Mesendoderm (in vitro differentiated cells): ENCODE data around the gene TMCC1.

Experiments
- DNase-seq: peaks from one replicate; pipeline ENCODE4 v3.0.0; 2013
- H2AK5ac ChIP-seq: 2 replicates; pipeline ENCODE4 v1.6.1; 2013; ENCODE audit warnings: low read length, inconsistent platforms
- H2BK120ac ChIP-seq: 2 replicates; pipeline ENCODE4 v1.6.1; 2013; ENCODE audit warnings: low read depth, mild to moderate bottlenecking, low read length, moderate library complexity, mixed read lengths
- H2BK15ac ChIP-seq: replicated peaks from 2 replicates; pipeline ENCODE4 v1.6.1; 2013; ENCODE audit warnings: low read depth, mild to moderate bottlenecking, moderate library complexity
- H2BK5ac ChIP-seq: 2 replicates; pipeline ENCODE4 v1.6.1; 2013; ENCODE audit warnings: low read length, inconsistent platforms
- H3K18ac ChIP-seq: 2 replicates; pipeline ENCODE4 v1.6.1; 2013; ENCODE audit warnings: mild to moderate bottlenecking, low read length, mixed read lengths
- H3K23ac ChIP-seq: one replicate; pipeline ENCODE4 v1.6.1; 2013; ENCODE audit warnings: low read length
- H3K27ac ChIP-seq: 2 replicates; pipeline ENCODE4 v1.5.1; 2013; ENCODE audit warnings: low read depth, mild to moderate bottlenecking, inconsistent platforms, low read length, moderate library complexity
- H3K27me3 ChIP-seq: 2 replicates; pipeline ENCODE4 v1.6.1; 2013; ENCODE audit warnings: low read length, control low read depth, mild to moderate bottlenecking, inconsistent platforms; ENCODE audit not compliant: insufficient read depth, poor library complexity
- H3K36me3 ChIP-seq: 2 replicates; pipeline ENCODE4 v1.6.1; 2013; ENCODE audit warnings: low read length, inconsistent platforms; ENCODE audit not compliant: control insufficient read depth, insufficient read depth
- H3K4ac ChIP-seq: one replicate; pipeline ENCODE4 v1.6.1; 2013; ENCODE audit warnings: low read depth, mild to moderate bottlenecking, low read length, moderate library complexity
- H3K4me1 ChIP-seq: 2 replicates; pipeline ENCODE4 v1.6.1; 2013; ENCODE audit warnings: low read depth, low read length, inconsistent platforms; ENCODE audit not compliant: control insufficient read depth
- H3K4me2 ChIP-seq: 2 replicates; pipeline ENCODE4 v1.6.1; 2013; ENCODE audit warnings: low read length
- H3K4me3 ChIP-seq: 2 replicates; pipeline ENCODE4 v1.5.1; 2013; ENCODE audit warnings: mild to moderate bottlenecking, low read length
- H3K56ac ChIP-seq: one replicate; pipeline ENCODE4 v1.6.1; 2013; ENCODE audit warnings: low read length
- H3K79me1 ChIP-seq: 2 replicates; pipeline ENCODE4 v1.6.1; 2013; ENCODE audit warnings: low read length, inconsistent platforms
- H3K79me2 ChIP-seq: 2 replicates; pipeline ENCODE4 v1.6.1; 2013; ENCODE audit warnings: mild to moderate bottlenecking, low read length; ENCODE audit not compliant: control insufficient read depth, insufficient read depth
- H3K9ac ChIP-seq: 2 replicates; pipeline ENCODE4 v1.6.1; 2013; ENCODE audit warnings: low read length, inconsistent platforms
- H4K5ac ChIP-seq: one replicate; pipeline ENCODE4 v1.6.1; 2013; ENCODE audit warnings: low read length
- H4K8ac ChIP-seq: one replicate; pipeline ENCODE4 v1.6.1; 2013; ENCODE audit warnings: low read depth, mild to moderate bottlenecking, control low read depth, low read length, moderate library complexity
- WGBS: extraction: QIAGEN DNeasy Blood & Tissue Kit; methylation state at CpG from one replicate; pipeline ENCODE4 v1.1.7; 2013; ENCODE audit warnings: low lambda C conversion rate, missing lambda C conversion rate; ENCODE audit not compliant: insufficient coverage; ENCODE audit errors: extremely low coverage; 5-methylcytosine and 5-hydroxymethylcytosine counted together

Gene TMCC1

DNA sequence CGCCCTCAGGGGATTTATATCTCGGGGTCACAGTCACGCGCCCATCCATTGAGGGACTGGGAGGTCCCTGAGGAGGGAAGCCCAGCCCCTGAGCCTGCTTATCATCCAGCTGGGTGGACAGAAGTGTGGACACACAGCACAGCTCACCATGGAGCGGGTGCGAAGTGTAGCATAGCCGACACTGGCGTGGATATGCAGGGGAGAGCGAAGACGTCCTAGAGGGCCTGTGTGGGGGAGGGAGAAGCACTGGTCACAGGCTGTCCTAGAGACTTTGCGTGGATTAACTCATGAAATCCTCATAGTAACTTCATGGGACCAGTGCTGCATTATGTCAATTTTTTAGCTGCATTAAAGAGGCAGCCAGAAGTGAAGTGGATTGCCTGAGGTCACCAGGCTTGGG is 261.0 kb downstream of the TMCC1 start:
- WGBS: no CpG with 5 or more reads among the region's 11 CpGs
- H2AK5ac ChIP-seq: peak overlapping the region; percentile 37
- no peak overlapping the region for H3K27ac ChIP-seq
- no peaks in the 10 kb centered on the region for H3K36me3 ChIP-seq
- H2BK120ac ChIP-seq: no peak overlapping the region
- H3K4me3 ChIP-seq: no peak overlapping the region
- no peak overlapping the region for H3K4me2 ChIP-seq
- no peak overlapping the region for H2BK5ac ChIP-seq
- H3K79me1 ChIP-seq: no peaks in the 10 kb centered on the region
- no peak overlapping the region for H3K23ac ChIP-seq
- DNase-seq: no peak
- H3K27me3 ChIP-seq: no peaks in the 10 kb centered on the region
- H2BK15ac ChIP-seq: no peak overlapping the region
- peak overlapping the region; percentile 54 for H3K56ac ChIP-seq
- no peak overlapping the region for H3K18ac ChIP-seq
- H3K4ac ChIP-seq: no peak overlapping the region
- no peak overlapping the region for H3K9ac ChIP-seq
- no peak overlapping the region for H4K8ac ChIP-seq
- no peak overlapping the region for H4K5ac ChIP-seq
- H3K79me2 ChIP-seq: no peaks in the 10 kb centered on the region
- H3K4me1 ChIP-seq: peaks cover 2% of the 10 kb centered on the region

DNA sequence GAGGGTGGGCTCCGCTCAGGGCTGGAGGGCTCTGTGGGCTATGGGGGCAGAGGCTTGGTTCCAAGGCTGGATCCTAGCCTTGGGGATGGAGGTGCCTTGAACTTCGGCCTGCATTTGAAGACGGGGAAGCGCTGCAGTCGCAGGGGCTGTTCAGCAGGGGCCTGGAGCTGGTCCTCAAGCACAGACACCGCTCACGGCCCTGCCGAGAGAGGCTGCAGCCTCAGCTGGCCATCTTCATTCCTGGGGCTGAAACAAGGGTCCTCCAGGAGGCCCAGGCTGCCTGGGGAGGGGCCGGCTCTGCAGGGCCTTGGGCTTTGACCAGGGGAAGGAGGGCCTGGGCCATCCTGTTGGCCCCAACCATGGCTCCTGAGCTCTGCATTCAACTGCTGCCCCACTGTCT is 261.5 kb downstream of the TMCC1 start:
- Histone ChIP-seq H3K79me2 (no peaks in the 10 kb centered on the region), H4K8ac (no peak overlapping the region), H4K5ac (no peak overlapping the region), H3K4ac (no peak overlapping the region), H3K36me3 (no peaks in the 10 kb centered on the region), H2BK15ac (no peak overlapping the region), H3K27ac (no peak overlapping the region), H3K56ac (peak overlapping the region; percentile 17), H3K4me2 (no peak overlapping the region), H3K79me1 (no peaks in the 10 kb centered on the region), H2AK5ac (no peak overlapping the region), H3K18ac (no peak overlapping the region), H2BK5ac (no peak overlapping the region), H3K27me3 (no peaks in the 10 kb centered on the region), H3K4me3 (no peak overlapping the region), H3K23ac (no peak overlapping the region), H3K9ac (no peak overlapping the region), H3K4me1 (peaks cover 2% of the 10 kb centered on the region), H2BK120ac (no peak overlapping the region)
- no CpG with 5 or more reads among the region's 9 CpGs for WGBS
- no peak for DNase-seq

DNA sequence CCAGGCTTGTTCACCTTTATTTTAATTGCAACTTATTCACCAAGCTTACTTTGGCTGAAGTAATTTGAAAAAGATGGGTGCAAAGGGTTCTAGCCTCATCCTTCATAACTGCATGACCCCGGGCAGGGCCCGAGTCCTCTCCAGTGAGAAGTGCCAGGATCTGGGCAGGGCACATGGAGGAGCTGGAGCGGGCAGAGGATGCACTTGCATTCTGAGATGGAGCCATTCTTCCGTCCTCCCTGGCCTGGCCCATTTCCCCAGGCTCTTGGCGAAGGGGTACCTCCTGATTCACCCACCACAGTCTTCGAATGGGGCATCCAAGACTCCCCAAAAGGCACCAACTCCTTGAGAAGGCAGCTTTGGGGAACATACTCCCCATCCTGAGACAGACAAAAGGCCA is 264.5 kb downstream of the TMCC1 start:
- no peaks in the 10 kb centered on the region for H3K27me3 ChIP-seq
- no CpG with 5 or more reads among the region's 6 CpGs for WGBS
- H3K36me3 ChIP-seq: no peaks in the 10 kb centered on the region
- no peak overlapping the region for H3K23ac ChIP-seq
- no peak overlapping the region for H3K18ac ChIP-seq
- no peak overlapping the region for H3K56ac ChIP-seq
- no peak overlapping the region for H2BK5ac ChIP-seq
- no peaks in the 10 kb centered on the region for H3K79me1 ChIP-seq
- H3K4me3 ChIP-seq: no peak overlapping the region
- no peak overlapping the region for H3K27ac ChIP-seq
- no peak overlapping the region for H4K5ac ChIP-seq
- H2BK120ac ChIP-seq: no peak overlapping the region
- no peak overlapping the region for H2BK15ac ChIP-seq
- no peaks in the 10 kb centered on the region for H3K79me2 ChIP-seq
- H3K4me2 ChIP-seq: no peak overlapping the region
- no peak overlapping the region for H3K9ac ChIP-seq
- H3K4ac ChIP-seq: no peak overlapping the region
- no peak overlapping the region for H2AK5ac ChIP-seq
- H3K4me1 ChIP-seq: peaks cover 4% of the 10 kb centered on the region
- DNase-seq: no peak
- no peak overlapping the region for H4K8ac ChIP-seq

DNA sequence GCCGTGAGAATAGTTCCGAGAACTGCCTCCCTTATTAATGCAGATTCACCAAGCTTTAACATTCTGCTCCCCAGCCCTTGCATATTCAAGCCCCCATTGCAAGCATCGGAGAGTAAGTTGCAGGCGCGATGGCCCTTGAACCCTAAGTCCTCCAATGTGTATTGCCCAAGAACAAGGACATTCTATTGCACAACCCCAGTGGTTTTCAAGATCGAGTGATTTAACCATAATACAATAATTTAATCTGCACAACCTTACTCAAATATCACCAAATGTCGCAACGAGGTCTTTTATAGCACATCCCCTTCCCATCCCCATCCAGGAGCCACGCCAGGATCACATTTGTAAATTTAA is 265.4 kb downstream of the TMCC1 start:
- DNase-seq: no peak
- H3K27ac ChIP-seq: no peak overlapping the region

DNA sequence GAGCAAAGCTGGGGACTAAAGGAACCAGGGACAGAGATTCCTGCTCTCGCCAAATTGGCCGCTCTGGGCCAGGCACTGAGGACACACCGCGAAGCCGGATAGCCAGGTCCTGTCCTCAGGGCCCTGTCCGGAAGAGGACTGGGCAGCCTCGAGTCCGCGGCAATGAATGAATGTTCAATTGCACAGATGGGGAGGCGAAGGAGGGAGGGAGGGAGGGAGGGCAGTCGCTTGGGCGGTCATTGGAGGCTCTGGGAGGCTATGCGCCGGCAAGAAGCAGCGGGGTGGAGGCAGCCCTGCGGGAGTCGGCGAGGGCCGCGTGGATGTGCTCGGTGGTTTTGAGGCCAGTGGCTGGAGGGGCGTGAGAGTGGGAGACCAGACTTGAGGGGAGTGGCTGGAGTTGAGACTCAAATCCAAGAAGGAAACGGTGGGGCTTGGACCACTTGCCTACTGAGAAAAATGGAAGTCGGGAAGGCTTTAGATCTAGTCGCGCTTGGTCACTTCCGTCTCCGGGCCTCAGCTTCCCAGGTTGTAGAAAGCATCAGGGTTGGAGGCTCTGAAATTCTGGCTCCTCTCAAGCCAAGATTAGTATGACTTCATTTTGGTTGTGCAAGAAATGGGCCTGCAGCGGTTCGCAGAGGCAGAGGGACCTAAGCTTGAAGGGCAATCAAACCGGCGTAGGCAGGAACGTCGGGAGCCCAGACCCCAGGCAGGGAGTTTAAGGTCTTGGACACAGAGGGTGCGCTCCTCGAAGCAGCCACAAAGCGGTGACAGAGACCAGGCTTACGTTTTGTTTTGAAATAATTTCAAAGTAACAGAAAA is 266.0 kb downstream of the TMCC1 start:
- H2BK5ac ChIP-seq: peak overlapping the region; percentile 98
- H3K79me2 ChIP-seq: no peaks in the 10 kb centered on the region
- H2BK120ac ChIP-seq: peak overlapping the region; percentile 29
- no peaks in the 10 kb centered on the region for H3K27me3 ChIP-seq
- peak; percentile 95 for DNase-seq
- H2BK15ac ChIP-seq: no peak overlapping the region
- H3K56ac ChIP-seq: peak overlapping the region; percentile 100
- peak overlapping the region; percentile 99 for H3K9ac ChIP-seq
- peaks cover 4% of the 10 kb centered on the region for H3K4me1 ChIP-seq
- peak overlapping the region; percentile 98 for H3K27ac ChIP-seq
- no CpG with 5 or more reads among the region's 38 CpGs for WGBS
- H2AK5ac ChIP-seq: peak overlapping the region; percentile 98
- peak overlapping the region; percentile 85 for H3K23ac ChIP-seq
- H3K4me2 ChIP-seq: peak overlapping the region; percentile 98
- no peaks in the 10 kb centered on the region for H3K36me3 ChIP-seq
- H4K5ac ChIP-seq: peak overlapping the region; percentile 61
- peak overlapping the region; percentile 60 for H4K8ac ChIP-seq
- H3K4ac ChIP-seq: peak overlapping the region; percentile 85
- peak overlapping the region; percentile 72 for H3K18ac ChIP-seq
- H3K79me1 ChIP-seq: no peaks in the 10 kb centered on the region
- H3K4me3 ChIP-seq: peak overlapping the region; percentile 68

More for the DNA sequence above, 265.4 kb downstream of the TMCC1 start:
- Histone ChIP-seq H3K4me3 (no peak overlapping the region), H4K8ac (no peak overlapping the region), H3K79me2 (no peaks in the 10 kb centered on the region), H3K9ac (peak overlapping the region; percentile 99), H3K4ac (no peak overlapping the region), H2BK120ac (no peak overlapping the region), H3K27me3 (no peaks in the 10 kb centered on the region), H3K23ac (no peak overlapping the region), H3K79me1 (no peaks in the 10 kb centered on the region), H4K5ac (no peak overlapping the region), H2AK5ac (no peak overlapping the region), H3K4me2 (peak overlapping the region; percentile 82), H3K56ac (peak overlapping the region; percentile 100), H2BK15ac (no peak overlapping the region), H3K18ac (no peak overlapping the region), H3K36me3 (no peaks in the 10 kb centered on the region), H2BK5ac (no peak overlapping the region), H3K4me1 (peaks cover 4% of the 10 kb centered on the region)
- WGBS: no CpG with 5 or more reads among the region's 9 CpGs
